Measurements from ENCODE around the gene ORC2. TPM values are rescaled to one million over a fixed set of nuclear protein-coding genes. Genes with fewer than 3 reads are reported as not detected.
"Not testable (repeated sequence)": the region's sequence is repeated elsewhere in the genome, so short reads cannot be mapped to it uniquely, and the experiment has no call there.

ORC2 gene
- total RNA-seq, 1 experiment from 2014 or later, result 38.5 TPM

GRCh38 chr2:200888704-200889625 is 74.5 kb downstream of the ORC2 start, which contains the start of the genes NIF3L1 and PPIL3:
Gene NIF3L1 (plus strand): TSS chr2:200889371. CDS start chr2:200891944, 2,573 bp downstream.
Gene PPIL3 (minus strand): TSS chr2:200889077. CDS start chr2:200887615, 1,462 bp downstream.
- H4K20me1 ChIP-seq (ENCODE audit: insufficient read depth, low read depth, low read length), result no peaks in the 10 kb centered on the region
- no peaks in the 10 kb centered on the region for H3K27me3 ChIP-seq (ENCODE audit: low read length)
- peaks cover 37% of the 10 kb centered on the region for H3K4me1 ChIP-seq (ENCODE audit: low read length)
- peak within 1 kb of the TSS; percentile 84 for H3K27ac ChIP-seq (ENCODE audit: low read length)
- H3K36me3 ChIP-seq (ENCODE audit: insufficient read depth, low read length), result peaks cover 20% of the 10 kb centered on the region; the same call in 1 of the 2 replicates
- DNase-seq, result peak; percentile 100
- H2AFZ ChIP-seq (ENCODE audit: low read length), result peak within 1 kb of the TSS; percentile 74
- H3K79me2 ChIP-seq (ENCODE audit: low read length), result peaks cover 70% of the 10 kb centered on the region
- peak within 1 kb of the TSS; percentile 91 for H3K4me3 ChIP-seq (ENCODE audit: low read length)
- no peaks in the 10 kb centered on the region for H3K9me2 ChIP-seq (replicated peaks; ENCODE audit: insufficient read depth, low read length)
- no peaks in the 10 kb centered on the region for H3K9me3 ChIP-seq (ENCODE audit: low read length)
- peak within 1 kb of the TSS; percentile 98 for H3K4me2 ChIP-seq (ENCODE audit: low read depth, low read length, poor library complexity, severe bottlenecking)
- H3K9ac ChIP-seq (ENCODE audit: low read length), result peak within 1 kb of the TSS; percentile 91

GRCh38 chr2:200881715-200882249 is 81.7 kb downstream of the ORC2 start:
- not testable (repeated sequence) for H3K4me1 ChIP-seq (ENCODE audit: low read length); H4K20me1 ChIP-seq (ENCODE audit: insufficient read depth, low read depth, low read length); H3K27me3 ChIP-seq (ENCODE audit: low read length); H3K9me3 ChIP-seq (ENCODE audit: low read length); H3K4me2 ChIP-seq (ENCODE audit: low read depth, low read length, poor library complexity, severe bottlenecking); H3K9ac ChIP-seq (ENCODE audit: low read length); H3K27ac ChIP-seq (ENCODE audit: low read length); DNase-seq; H3K9me2 ChIP-seq (replicated peaks; ENCODE audit: insufficient read depth, low read length); H2AFZ ChIP-seq (ENCODE audit: low read length); H3K4me3 ChIP-seq (ENCODE audit: low read length)
- Histone ChIP-seq H3K36me3 (ENCODE audit: insufficient read depth, low read length) (peaks cover 59% of the 10 kb centered on the region), H3K79me2 (ENCODE audit: low read length) (peaks cover 16% of the 10 kb centered on the region)

DNA sequence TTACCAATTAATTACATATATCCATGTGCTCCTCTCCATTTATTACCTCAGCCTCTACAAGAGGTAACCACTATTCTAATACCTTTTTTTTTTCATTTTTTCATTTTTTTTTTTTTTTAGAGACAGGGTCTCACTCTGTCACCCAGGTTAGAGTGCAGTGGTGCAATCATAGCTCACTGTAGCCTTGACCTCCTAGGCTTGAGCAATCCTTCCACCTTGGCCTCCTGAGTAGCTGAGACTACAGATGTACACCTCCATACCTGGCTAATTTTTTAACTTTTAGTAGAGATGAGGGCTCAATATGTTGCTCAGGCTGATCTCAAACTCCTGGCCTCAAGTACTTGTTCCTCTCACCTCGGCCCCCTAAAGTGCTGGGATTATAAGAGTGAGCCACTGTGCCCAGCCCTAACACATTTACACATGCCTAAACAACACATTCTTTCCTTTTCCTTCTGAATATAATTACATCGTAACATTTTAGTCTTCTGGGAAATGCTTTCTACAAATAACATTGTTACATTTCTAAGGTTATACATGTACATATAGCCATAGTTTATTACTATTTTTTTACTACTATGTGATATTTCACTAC is 85.1 kb downstream of the ORC2 start:
- H3K27ac ChIP-seq (ENCODE audit: low read length), result no peak overlapping the region
- no peaks in the 10 kb centered on the region for H3K9me2 ChIP-seq (replicated peaks; ENCODE audit: insufficient read depth, low read length)
- 0 out of 2 replicates have a peak, but pooled peaks cover 2% of the 10 kb centered on the region for H3K79me2 ChIP-seq (ENCODE audit: low read length)
- H3K27me3 ChIP-seq (ENCODE audit: low read length), result no peaks in the 10 kb centered on the region
- H3K9me3 ChIP-seq (ENCODE audit: low read length), result no peaks in the 10 kb centered on the region
- no peak overlapping the region for H3K4me2 ChIP-seq (ENCODE audit: low read depth, low read length, poor library complexity, severe bottlenecking)
- H3K4me1 ChIP-seq (ENCODE audit: low read length), result no peaks in the 10 kb centered on the region
- peaks cover 72% of the 10 kb centered on the region for H3K36me3 ChIP-seq (ENCODE audit: insufficient read depth, low read length)
- H4K20me1 ChIP-seq (ENCODE audit: insufficient read depth, low read depth, low read length), result no peaks in the 10 kb centered on the region
- no peak for DNase-seq
- H3K9ac ChIP-seq (ENCODE audit: low read length), result no peak overlapping the region
- no peak overlapping the region for H2AFZ ChIP-seq (ENCODE audit: low read length)
- H3K4me3 ChIP-seq (ENCODE audit: low read length), result no peak overlapping the region

GRCh38 chr2:200877443-200877842 is 86.0 kb downstream of the ORC2 start:
- Histone ChIP-seq H3K4me1 (ENCODE audit: low read length) (no peaks in the 10 kb centered on the region), H3K79me2 (ENCODE audit: low read length) (0 out of 2 replicates have a peak, but pooled peaks cover 2% of the 10 kb centered on the region), H4K20me1 (ENCODE audit: insufficient read depth, low read depth, low read length) (no peaks in the 10 kb centered on the region), H3K27ac (ENCODE audit: low read length) (no peak overlapping the region), H3K27me3 (ENCODE audit: low read length) (no peaks in the 10 kb centered on the region), H3K36me3 (ENCODE audit: insufficient read depth, low read length) (peaks cover 74% of the 10 kb centered on the region), H3K9me3 (ENCODE audit: low read length) (no peaks in the 10 kb centered on the region), H3K4me2 (ENCODE audit: low read depth, low read length, poor library complexity, severe bottlenecking) (no peak overlapping the region), H3K9me2 (replicated peaks; ENCODE audit: insufficient read depth, low read length) (no peaks in the 10 kb centered on the region), H3K4me3 (ENCODE audit: low read length) (no peak overlapping the region), H2AFZ (ENCODE audit: low read length) (no peak overlapping the region), H3K9ac (ENCODE audit: low read length) (no peak overlapping the region)
- no peak for DNase-seq

DNA sequence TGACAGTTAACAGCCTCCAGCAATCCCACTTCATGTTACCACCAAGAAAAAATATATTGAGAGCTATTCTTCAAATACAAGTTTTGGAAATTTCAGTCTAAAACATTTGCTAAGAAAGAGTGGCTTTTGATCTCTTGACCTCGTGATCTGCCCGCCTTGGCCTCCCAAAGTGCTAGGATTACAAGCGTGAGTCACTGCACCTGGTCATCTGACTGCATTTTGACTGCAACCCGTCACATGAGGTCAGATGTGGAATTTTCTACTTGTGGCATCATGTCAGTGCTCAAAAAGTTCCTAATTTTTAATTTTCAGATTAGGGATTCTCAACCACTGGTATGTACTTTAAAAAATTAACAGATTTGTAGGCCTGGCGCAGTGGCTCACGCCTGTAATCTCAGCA is 89.9 kb downstream of the ORC2 start:
- H3K27me3 ChIP-seq (ENCODE audit: low read length), result no peaks in the 10 kb centered on the region
- no peak overlapping the region for H3K4me3 ChIP-seq (ENCODE audit: low read length)
- no peak for DNase-seq
- H3K27ac ChIP-seq (ENCODE audit: low read length), result no peak overlapping the region
- peaks cover 48% of the 10 kb centered on the region for H3K36me3 ChIP-seq (ENCODE audit: insufficient read depth, low read length)
- H3K9me2 ChIP-seq (replicated peaks; ENCODE audit: insufficient read depth, low read length), result no peaks in the 10 kb centered on the region
- H3K9ac ChIP-seq (ENCODE audit: low read length), result no peak overlapping the region
- no peaks in the 10 kb centered on the region for H4K20me1 ChIP-seq (ENCODE audit: insufficient read depth, low read depth, low read length)
- no peaks in the 10 kb centered on the region for H3K9me3 ChIP-seq (ENCODE audit: low read length)
- H3K4me1 ChIP-seq (ENCODE audit: low read length), result no peaks in the 10 kb centered on the region
- no peak overlapping the region for H3K4me2 ChIP-seq (ENCODE audit: low read depth, low read length, poor library complexity, severe bottlenecking)
- no peak overlapping the region for H2AFZ ChIP-seq (ENCODE audit: low read length)
- H3K79me2 ChIP-seq (ENCODE audit: low read length), result 0 out of 2 replicates have a peak, but pooled peaks cover 2% of the 10 kb centered on the region

DNA sequence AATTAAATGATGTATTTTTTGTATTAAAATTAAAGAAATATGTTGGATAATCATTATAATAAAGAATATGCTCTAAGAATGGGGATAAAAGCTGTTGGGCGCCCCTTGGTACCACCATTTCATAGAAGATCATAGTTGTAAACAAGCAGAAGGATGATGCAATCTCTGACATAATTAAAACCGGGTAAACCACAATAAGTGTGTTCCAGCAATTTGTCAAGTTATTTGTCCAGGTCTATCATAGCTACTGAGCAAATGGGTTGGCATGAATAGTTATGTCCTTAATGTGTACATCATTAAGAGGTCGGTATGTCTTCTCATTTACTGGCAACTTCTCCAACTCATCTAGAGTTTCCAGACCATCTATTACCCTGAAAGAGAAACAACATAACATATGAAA is 92.3 kb downstream of the ORC2 start:
- H3K4me3 ChIP-seq (ENCODE audit: low read length), result no peak overlapping the region
- no peak overlapping the region for H3K9ac ChIP-seq (ENCODE audit: low read length)
- no peaks in the 10 kb centered on the region for H4K20me1 ChIP-seq (ENCODE audit: insufficient read depth, low read depth, low read length)
- H3K4me2 ChIP-seq (ENCODE audit: low read depth, low read length, poor library complexity, severe bottlenecking), result no peak overlapping the region
- H3K27ac ChIP-seq (ENCODE audit: low read length), result no peak overlapping the region
- no peaks in the 10 kb centered on the region for H3K27me3 ChIP-seq (ENCODE audit: low read length)
- H3K36me3 ChIP-seq (ENCODE audit: insufficient read depth, low read length), result peaks cover 33% of the 10 kb centered on the region
- no peaks in the 10 kb centered on the region for H3K79me2 ChIP-seq (ENCODE audit: low read length)
- no peak for DNase-seq
- no peaks in the 10 kb centered on the region for H3K9me2 ChIP-seq (replicated peaks; ENCODE audit: insufficient read depth, low read length)
- H3K9me3 ChIP-seq (ENCODE audit: low read length), result no peaks in the 10 kb centered on the region
- H2AFZ ChIP-seq (ENCODE audit: low read length), result no peak overlapping the region
- H3K4me1 ChIP-seq (ENCODE audit: low read length), result no peaks in the 10 kb centered on the region

GRCh38 chr2:200869014-200869413 is 94.4 kb downstream of the ORC2 start:
- no peaks in the 10 kb centered on the region for H3K27me3 ChIP-seq (ENCODE audit: low read length)
- H3K9me3 ChIP-seq (ENCODE audit: low read length), result no peaks in the 10 kb centered on the region
- no peak overlapping the region for H3K27ac ChIP-seq (ENCODE audit: low read length)
- peaks cover 4% of the 10 kb centered on the region for H3K79me2 ChIP-seq (ENCODE audit: low read length)
- H3K4me3 ChIP-seq (ENCODE audit: low read length), result no peak overlapping the region
- no peak for DNase-seq
- peaks cover 14% of the 10 kb centered on the region for H3K36me3 ChIP-seq (ENCODE audit: insufficient read depth, low read length)
- no peak overlapping the region for H3K4me2 ChIP-seq (ENCODE audit: low read depth, low read length, poor library complexity, severe bottlenecking)
- H4K20me1 ChIP-seq (ENCODE audit: insufficient read depth, low read depth, low read length), result no peaks in the 10 kb centered on the region
- H3K9me2 ChIP-seq (replicated peaks; ENCODE audit: insufficient read depth, low read length), result no peaks in the 10 kb centered on the region
- H2AFZ ChIP-seq (ENCODE audit: low read length), result no peak overlapping the region
- H3K4me1 ChIP-seq (ENCODE audit: low read length), result peaks cover 7% of the 10 kb centered on the region
- no peak overlapping the region for H3K9ac ChIP-seq (ENCODE audit: low read length)

All from Karpas-422 (cell line).